ENCODE measurements around the gene LMBRD1.
A peak's percentile ranks its signal among the peaks of the same experiment; 100 is the strongest.
"Not testable (repeated sequence)": the region's sequence is repeated elsewhere in the genome, so short reads cannot be mapped to it uniquely, and the experiment has no call there.

LMBRD1 gene

DNA sequence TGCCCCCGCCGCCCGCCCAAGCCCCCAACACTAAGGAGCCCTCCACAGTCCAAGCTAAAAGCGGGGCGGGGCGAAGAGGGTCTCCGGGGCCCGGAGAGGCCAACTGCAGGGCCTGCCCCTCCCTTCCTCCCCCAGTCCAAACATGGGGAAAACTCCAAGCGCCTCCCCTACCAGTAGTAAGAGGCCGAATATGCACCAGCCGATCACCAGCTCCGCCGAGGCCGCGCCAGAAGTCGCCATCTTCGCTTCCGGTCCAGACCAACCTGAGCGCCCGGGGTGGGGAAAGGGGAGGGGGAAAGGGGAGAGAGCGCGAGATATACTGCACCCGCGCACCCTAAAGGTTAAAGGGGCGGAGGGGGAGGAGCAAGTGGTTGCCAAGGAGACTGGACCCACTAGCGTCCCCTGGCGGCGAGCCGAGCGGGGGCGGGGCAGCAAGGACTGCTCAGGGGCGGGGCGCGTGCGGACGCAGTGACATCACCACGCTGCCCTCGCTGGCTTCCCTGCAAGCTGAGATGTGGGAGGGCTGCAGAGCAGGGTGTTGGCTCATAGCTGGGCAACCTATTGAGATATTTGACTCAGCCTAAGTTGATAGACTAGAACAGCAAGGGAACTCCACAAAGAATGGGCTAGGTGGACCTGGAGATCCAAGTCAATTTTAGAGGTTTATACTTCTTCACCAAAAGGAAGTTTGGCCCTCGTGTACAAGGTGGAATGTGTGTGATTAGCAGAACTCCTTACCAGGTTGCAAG, at the start of gene LMBRD1:
Gene LMBRD1 (minus strand): TSS at position 369 of the 749 bp plus-strand sequence. CDS start 129 bp downstream, at position 240.
- peak; percentile 97 to 99 (median 98) for DNase-seq (ENCODE audit: low read depth in 3 of 3)

GRCh38 chr6:69846312-69846711, 49.5 kb upstream of the LMBRD1 start:
- no peak for DNase-seq (ENCODE audit: low read depth in 3 of 3)

DNA sequence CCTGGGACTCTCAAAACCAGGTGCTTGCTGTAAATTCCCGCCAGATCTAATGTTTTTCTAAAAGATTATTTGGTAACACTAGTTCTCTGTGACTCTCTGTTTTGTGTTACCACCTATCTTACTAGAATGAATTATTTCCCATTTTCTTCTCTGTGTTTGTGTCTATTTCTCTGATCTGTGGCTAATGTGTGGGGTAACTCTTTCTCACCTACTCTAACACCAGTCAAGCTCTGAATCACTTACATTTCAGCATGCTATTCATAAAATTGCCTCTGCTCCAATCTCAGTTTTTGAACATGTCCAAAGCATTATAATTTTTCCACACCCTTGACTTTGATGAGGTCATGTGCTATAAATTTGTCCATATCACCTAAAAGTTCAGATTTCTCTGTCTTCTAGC, 46.4 kb upstream of the LMBRD1 start:
- no peak for DNase-seq (ENCODE audit: low read depth in 3 of 3)

- no peak for DNase-seq (ENCODE audit: low read depth in 3 of 3)
These were observed 45.1 kb upstream of the LMBRD1 start for GRCh38 chr6:69841862-69842261.

- no peak for DNase-seq (ENCODE audit: low read depth in 3 of 3)
These were observed 38.8 kb upstream of the LMBRD1 start for GRCh38 chr6:69835414-69836179.

DNA sequence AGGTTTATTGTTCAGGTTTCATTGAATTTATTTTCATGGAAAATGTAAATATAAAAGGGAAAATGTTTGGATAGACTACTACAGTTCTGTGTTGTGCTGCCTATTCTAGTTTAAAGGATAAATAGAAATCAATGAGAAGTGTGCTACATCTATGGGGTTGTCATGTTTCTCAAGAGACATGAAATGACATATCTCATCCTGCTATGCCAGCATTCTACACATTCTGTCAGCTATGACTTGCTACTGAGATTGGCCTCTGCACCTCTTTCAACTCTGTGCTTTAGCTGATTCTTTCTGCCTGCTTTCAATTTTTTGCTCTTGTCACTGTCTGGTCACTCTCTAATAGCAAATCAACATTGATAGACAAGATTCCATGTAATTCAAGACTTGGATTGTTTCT, 35.7 kb upstream of the LMBRD1 start:
- no peak for DNase-seq (ENCODE audit: low read depth in 3 of 3)

GRCh38 chr6:69827276-69827893, 30.6 kb upstream of the LMBRD1 start:
- DNase-seq (ENCODE audit: low read depth in 3 of 3), result no peak

GRCh38 chr6:69825904-69826303, 29.1 kb upstream of the LMBRD1 start:
- DNase-seq (ENCODE audit: low read depth in 3 of 3), result no peak

- not testable (repeated sequence) for DNase-seq (ENCODE audit: low read depth in 3 of 3)
These were observed 27.5 kb upstream of the LMBRD1 start for GRCh38 chr6:69824355-69824754.

GRCh38 chr6:69820438-69820837, 23.6 kb upstream of the LMBRD1 start:
- no peak for DNase-seq (ENCODE audit: low read depth in 3 of 3)

DNA sequence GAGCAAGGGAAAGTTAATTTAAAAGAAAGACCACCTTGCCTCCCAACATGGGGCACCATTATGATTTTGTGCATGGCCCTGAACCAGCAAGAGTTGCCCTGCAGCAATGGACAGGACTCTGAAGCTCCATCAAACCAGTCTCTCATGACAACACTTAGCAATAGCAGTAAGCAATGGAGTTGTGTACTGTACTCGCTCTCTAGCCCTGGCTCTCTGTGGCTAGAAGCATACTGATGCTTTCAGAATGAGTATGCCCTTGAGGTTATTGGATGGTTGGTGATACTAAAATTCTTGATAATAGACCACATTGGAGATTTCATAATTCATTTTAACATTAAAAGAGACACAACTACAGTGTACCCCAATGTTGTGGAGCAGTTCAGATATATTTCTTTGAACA, 23.2 kb upstream of the LMBRD1 start:
- DNase-seq (ENCODE audit: low read depth in 3 of 3), result no peak

DNA sequence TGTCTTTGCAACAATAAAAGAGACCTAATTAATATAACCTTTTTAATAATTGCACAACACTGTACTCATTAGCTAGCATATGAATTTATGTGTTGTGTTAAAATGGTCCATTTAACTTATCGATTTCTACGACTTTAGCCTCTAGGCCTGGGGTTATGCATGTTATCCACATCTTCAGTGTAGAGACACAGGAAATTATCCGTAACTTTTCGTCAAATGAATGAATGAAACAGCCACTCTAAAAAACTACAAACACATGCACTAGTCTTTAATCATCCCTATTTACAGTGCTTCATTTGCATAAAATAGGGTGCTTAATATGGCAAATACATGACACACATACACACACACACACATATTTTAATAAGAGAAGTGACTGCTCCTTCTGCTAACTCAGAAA, 22.3 kb upstream of the LMBRD1 start:
- DNase-seq (ENCODE audit: low read depth in 3 of 3), result no peak

DNA sequence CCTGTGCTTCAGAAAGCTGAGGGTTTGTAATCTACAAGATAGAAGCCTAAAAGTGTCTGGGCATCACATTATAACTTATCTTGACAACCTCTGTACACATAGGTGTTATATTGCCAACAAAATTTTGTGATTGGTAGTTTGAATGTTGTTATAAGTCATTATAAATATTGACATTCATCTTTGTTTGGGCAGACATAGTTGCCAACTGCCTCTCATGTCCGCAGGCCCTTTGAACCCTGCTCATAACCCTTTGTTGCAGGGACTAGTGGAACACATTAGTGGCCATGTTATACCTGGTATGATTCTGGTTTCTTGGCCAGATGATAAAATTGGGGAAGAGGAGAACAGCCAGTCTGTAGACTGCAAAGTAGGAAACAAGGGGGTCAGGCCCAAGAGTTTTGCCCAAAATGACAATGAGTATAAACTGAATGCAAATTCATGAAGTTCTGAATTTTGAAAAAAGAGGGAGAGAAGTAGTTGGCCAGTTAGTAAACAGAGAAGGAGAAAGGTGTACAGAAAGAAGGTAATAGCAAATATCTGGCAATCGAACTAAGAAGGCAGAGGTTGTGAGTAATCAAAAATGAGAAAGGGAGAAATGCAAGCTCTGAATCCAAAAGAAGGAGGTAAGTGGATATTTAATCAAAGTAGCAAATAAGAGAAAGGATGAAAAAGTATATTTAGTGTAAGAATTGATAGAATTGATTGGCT, 21.6 kb upstream of the LMBRD1 start:
- DNase-seq (ENCODE audit: low read depth in 3 of 3), result no peak

- no peak for DNase-seq (ENCODE audit: low read depth in 3 of 3)
These were observed 20.5 kb upstream of the LMBRD1 start for GRCh38 chr6:69817358-69817757.

DNA sequence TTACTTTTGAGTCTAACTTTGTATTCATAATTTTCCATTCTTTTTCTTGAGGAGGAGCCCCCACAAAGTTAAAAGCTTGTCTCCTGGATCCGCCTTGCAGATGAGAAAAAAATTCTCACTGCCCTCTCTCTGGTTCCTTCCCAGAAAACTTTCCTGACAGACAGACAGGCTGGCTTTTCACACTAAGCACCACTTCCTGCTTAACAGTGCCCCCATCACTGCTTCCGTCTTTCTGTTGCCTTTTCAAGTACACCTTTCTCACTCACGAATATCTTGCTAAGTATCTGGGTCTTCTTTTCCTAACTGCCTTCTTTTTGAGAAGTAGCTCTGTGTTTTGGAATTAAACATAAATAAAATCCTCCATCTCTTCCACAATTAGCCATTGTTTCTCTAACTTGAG, 19.8 kb upstream of the LMBRD1 start:
- no peak for DNase-seq (ENCODE audit: low read depth in 3 of 3)

GRCh38 chr6:69816026-69816425, 19.2 kb upstream of the LMBRD1 start:
- DNase-seq (ENCODE audit: low read depth in 3 of 3), result no peak

- DNase-seq (ENCODE audit: low read depth in 3 of 3), result no peak
These were observed 16.7 kb upstream of the LMBRD1 start for GRCh38 chr6:69813508-69813907.

- DNase-seq (ENCODE audit: low read depth in 3 of 3), result no peak
These were observed 16.1 kb upstream of the LMBRD1 start for GRCh38 chr6:69812746-69813427.

- no peak for DNase-seq (ENCODE audit: low read depth in 3 of 3)
These were observed 6.2 kb upstream of the LMBRD1 start for GRCh38 chr6:69802995-69803394.

GRCh38 chr6:69801711-69802110, 4.9 kb upstream of the LMBRD1 start:
- DNase-seq (ENCODE audit: low read depth in 3 of 3), result no peak

DNA sequence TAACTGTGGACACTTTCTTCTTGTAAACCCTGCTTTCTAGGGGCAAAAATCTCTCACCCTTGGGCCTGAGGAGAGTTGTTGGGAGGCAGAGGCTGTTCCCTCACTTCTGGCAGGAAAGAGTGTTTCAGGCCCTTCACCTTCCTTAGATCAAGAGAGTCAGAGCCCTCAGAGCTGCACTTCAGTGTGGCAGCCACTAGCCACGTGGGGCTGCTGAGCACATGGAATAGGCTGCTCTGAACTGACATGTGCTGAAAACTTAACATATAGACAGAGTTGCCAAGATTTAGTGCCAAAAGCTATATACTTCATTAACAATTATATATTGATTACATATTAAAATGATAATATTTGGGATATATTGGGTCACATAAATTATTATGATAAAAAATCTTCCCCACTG, 4.4 kb upstream of the LMBRD1 start:
- no peak for DNase-seq (ENCODE audit: low read depth in 3 of 3)

DNA sequence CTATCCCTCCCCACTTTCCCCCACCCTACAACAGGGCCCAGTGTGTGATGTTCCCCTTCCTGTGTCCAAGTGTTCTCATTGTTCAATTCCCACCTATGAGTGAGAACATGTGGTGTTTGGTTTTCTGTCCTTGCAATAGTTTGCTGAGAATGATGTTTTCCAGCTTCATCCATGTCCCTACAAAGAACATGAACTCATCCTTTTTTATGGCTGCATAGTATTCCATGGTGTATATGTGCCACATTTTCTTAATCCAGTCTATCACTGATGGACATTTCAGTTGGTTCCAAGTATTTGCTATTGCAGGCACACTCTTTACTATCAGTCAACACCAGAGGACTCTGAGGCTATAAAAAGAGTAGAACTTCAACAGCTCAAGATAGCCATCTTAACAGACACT, 2.0 kb upstream of the LMBRD1 start:
- DNase-seq (ENCODE audit: low read depth in 3 of 3), result not testable (repeated sequence)
